HUDEP-2 (cell line): ENCODE measurements around the gene NFS1.
"Not testable (repeated sequence)": the region's sequence is repeated elsewhere in the genome, so short reads cannot be mapped to it uniquely, and the experiment has no call there.

Experiments
- DNase-seq, 76 experiments: peaks; one replicate each; lab custom pipeline; 2025; ENCODE audit not compliant: unreplicated experiment in 76 of 76; lab: John Stamatoyannopoulos, UW

Gene NFS1

DNA sequence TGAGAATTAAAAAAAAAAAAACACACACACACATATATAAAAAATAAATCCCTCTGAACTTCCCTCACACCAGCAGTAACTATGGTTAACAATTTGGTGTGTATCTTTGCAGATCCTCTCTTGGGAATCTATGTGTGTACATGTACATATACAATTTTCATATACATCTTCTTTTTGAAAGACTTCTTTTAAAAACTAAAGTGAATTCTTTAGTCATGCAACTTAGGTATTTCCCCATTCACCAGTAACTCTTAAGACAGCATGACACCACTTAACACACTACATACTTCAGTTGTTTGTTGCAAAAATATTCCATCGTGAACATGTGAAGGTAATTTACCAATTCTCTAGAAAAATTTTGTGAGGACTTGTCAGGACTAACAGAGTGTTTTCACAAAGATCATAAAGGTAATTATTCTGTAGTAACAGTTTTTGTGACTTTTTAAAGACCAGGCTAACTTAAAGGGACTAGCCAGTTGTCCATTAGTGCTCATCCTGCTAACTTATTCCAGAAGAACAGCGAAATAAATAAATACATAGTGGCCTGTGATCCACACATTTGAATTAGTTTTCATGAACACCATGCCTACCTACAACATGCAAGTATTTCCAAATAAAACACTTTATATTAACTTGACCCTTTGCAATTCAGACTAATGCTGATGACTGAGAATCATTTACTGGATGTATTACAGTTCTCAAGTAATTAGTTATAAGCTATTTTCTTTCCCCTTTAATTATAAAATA lies 30.9 kb upstream of the NFS1 start:
- no peak for DNase-seq

DNA sequence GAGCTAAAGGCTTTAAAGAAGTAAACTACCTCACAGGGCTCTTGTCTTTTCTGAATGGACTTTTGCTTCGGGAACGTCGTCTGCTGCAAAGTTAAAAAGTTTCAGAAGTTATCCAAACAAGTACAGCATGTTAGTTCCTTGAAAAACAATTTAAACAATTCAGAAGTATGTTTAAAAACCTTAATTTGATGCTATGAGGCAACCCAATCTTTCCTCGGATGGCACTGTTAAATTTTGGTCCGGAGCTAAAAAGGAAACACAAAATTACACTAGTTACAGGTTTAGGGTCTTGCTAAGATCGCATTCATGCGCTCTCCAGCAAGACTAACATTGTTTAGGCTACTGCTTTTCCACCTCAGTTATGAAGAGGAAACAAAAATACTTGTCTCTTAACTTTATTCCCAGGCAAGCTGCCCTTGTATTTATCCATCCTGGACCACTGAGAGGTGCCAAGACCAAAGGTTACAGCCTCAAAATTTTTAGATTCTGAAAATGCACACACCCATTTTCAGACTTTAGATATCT lies 30.2 kb upstream of the NFS1 start:
- DNase-seq, result no peak

DNA sequence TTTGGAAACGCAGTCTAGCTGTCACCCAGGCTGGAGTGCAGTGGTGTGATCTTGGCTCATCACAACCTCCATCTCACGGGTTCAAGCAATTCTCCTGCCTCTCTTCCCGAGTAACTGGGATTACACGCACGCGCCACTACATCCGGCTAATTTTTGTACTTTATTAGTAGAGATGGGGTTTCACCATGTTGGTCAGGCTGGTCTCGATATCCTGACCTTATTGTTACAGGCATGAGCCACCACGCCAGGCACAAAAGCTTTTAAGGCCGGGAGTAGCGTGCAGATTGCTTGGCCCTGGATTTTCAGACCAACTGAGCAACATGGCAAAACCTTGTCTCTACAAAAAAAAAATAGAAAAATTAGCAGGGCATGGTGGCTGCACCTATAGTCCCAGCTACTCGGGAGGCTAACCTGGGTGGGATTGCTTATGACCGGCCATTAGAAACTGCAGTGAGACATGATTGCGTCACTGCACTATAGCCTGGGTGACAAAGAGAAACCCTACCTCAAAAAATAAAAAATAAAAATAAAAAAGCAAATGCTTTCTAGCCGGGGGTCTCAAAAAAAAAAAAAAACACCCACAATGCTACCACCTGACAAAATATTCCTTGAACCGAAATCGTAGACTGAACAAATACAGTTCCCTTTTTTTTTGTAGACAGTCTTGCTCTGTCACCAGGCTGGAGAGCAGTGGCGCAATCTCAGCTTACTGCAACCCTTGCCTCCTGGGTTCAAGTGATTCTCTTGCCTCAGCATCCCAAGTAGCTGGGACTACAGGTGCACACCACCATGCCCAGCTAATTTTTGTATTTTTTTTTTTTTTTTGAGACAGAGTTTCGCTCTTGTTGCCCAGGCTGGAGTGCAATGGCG lies 27.9 kb upstream of the NFS1 start:
- no peak for DNase-seq

DNA sequence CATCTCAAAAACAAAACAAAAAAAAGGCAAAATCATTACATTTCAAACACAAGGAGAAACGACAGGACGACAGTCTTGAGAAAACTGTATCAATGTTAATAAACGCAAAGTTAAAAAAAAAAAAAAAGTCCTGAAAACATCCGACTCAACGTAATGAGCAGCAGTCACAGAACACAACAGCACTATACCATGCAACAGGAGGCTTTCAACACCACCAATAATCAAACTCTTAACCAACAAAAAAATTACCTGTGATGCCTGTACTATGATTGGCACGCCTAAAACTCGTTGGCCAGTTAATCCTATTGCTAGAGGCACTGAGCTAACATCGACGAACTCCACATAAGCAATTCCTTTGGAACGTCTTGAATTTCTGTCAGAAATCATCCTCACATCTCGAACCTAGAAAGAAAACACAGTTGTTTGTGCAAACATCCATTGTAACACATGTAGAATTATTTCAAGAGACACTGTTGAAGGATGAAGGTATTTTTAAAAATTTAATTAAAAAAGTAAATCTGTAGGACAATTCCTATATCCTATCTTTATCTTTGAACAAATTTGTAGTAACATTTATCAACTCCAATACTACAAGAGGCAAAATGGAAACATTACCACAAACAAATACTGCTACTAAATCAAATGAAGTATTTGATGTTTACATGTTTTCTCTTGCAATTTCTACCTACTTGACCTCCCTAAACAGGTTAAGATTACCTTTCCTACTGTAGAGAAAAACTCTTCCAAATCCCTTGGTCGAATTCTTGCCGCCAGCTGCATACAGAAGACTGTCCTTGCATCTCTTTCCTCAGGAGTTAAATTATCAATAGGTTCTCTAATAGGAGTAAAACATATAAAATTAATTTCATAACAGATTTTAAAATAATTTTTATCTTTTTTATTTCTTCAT lies 25.4 kb upstream of the NFS1 start:
- DNase-seq, result no peak

DNA sequence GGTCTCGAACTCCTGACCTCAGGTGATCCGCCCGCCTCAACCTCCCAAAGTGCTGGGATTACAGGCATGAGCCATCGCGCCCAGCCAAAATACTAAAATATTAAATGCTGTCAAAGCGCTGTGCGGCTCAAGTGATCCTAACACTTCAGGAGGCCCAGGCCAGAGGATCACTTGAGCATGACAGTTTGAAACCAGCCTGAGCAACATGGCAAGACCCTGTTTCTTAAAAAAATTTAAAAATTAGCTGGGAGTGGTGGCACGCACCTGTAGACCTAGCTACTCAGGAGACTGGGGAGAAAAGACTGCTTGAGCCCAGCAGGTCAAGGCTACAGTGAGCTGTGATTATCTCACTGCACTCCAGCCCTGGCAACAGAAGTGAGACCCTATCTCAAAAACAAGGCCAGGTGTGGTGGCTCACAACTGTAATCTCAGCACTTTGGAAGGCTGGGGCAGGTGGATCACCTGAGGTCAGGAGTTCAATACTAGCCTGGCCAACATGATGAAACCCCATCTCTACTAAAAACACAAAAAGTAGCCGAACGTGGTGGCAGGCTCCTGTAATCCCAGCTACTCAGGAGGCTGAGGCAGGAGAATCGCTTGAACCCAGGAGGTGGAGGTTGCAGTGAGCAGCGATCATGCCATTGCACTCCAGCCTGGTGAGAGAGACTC lies 24.6 kb upstream of the NFS1 start:
- DNase-seq, result not testable (repeated sequence)

DNA sequence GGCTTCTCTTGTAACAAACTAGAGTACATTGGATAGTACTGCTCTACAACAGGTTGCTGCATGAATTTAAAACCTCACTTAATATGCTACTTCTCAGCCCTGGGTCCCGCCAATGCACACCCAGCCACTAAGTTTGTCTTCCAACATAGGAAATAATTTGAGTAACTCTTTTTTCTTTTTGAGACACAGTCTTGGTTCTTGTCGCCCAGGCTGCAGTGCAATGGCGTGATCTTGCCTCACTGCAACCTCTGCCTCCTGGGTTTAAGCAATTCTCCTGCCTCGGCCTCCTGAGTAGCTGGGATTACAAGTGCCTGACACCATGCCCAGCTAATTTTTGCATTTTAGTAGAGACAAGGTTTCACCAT lies 24.1 kb upstream of the NFS1 start:
- not testable (repeated sequence) for DNase-seq

DNA sequence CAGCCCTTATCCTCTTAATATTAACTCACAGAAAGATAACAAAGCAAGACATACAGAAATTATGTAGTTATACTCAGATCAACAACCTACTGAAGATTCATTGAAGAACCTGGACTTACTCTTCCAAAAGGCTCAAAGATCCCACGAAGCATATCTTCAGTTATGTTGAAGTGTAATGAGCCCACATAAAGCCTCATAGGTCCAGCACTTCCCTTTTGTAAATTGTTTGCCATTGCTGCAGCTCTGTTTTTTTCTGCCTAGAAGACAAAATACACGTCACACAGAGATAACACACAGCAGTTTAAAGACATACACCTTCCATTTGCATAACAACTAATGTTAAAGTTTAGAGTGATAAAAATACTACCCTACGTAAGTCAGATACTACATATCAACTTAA lies 22.5 kb upstream of the NFS1 start:
- no peak for DNase-seq

DNA sequence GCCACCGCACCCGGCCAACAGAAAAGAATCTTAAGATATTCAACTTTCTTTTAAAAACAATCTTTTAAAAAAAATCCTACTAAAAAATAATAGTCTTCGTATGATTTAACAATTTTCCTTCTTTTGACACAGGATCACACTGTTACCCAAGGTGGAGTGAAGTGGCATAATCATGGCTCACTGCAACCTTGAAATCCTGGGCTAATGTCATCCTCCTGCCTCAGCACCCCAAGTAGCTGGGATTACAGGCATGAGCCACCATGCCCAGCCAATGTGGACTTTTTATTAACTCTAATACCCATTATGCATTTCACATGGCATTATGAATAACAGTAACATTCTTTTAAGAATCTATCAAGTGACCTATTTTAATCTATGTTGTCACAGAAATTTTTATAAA lies 22.1 kb upstream of the NFS1 start:
- DNase-seq, result no peak

DNA sequence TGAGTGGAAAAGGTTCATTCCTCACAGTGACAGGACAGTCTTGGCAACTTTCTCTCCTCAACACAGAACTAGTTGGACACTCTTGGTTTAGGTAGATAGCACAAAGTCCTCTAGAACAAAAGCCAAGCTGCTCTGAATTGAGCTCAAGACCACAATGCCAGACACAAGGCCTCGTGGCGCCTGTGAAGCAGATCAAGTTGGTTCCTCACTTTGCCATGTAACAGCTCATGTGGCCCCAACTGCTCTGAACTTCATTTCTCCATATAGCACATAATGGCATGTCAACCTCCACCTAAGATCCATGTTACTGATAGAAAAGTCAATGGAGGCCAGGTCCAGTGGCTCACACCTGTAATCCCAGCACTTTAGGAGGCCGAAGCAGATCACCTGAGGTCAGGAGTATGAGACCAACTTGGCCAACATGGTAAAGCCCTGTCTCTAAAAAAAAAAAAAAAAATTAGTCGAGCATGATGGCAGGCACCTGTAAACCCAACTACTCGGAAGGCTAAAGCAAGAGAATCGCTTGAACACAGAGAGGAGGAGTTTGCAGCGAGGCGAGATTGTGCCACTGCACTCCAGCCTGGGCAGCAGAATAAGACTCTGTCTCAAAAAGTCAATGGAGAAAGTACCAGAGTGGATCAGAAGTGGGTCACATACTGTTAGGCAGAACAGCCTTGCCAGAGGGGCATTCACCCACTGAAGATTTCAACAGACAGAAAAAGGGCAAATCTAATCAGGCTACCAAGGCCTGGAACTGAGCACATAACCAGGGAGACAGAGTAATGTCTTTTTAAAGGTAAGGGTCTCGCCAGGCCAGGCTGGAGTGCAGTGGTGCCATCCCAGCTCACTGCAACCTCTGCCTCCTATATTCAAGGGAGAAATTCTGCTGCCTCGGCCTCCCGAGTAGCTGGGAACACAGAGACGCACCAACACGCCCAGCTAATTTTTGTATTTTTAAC lies 21.3 kb upstream of the NFS1 start:
- DNase-seq, result no peak

DNA sequence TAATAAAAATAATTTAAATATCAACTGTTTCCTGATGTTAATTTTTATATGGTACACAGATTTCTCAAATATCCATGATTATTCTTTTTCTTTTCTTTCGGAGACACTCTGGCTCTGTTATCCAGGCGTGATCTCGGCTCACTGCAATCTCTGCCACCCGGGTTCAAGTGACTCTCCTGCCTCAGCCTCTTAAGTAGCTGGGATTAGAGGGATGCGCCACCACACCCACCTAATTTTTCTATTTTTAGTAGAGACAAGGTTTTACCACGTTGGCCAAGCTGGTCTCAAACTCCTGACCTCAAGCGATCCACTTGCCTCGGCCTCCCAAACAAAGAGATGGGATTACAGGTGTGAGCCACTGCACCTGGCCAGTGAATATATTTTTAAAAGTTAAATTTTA lies 20.6 kb upstream of the NFS1 start:
- no peak for DNase-seq

DNA sequence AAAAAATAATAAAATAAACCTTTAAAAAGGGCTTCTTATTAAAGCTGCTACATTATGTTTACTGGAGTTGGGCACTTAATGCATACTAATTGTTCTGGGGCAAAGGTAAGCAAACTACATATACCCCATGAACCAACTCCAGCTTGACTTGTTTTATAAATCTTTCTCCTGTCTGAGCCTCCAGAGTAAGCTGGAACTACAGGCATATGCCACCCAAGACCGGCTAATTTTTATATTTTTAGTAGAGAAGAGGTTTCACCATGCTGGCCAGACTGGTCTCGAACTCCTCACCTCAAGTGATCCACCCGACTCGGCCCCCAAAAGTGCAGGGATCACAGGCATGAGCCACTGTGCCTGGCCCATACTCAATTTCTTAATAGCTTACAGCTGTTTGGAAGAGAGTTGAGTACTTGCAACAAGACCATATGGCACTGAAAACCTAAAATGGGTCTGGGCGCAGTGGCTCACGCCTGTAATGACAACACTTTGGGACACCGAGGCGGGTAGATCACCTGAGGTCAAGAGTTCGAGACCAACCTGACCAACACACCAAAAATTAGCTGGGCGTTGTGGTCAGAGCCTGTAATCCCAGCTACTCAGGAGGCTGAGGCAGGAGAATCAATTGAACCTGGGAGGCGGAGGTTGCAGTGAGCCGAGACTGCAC lies 20.0 kb upstream of the NFS1 start:
- no peak for DNase-seq

DNA sequence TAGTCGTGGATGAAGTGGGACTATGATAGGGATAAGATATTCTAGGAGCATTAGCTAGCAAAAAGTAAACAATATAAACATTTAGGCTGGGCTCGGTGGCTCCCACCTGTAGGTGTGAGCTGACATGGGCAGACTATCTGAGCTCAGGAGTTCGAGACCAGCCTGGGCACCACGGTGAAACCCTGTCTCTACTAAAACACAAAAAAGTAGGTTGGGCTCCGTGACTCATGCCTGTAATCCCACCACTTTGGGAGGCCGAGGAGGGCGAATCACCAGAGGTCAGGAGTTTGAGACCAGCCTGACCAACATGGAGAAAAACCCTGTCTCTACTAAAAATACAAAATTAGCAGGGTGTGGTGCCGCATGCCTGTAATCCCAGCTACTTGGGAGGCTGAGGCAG lies 19.2 kb upstream of the NFS1 start:
- not testable (repeated sequence) for DNase-seq

DNA sequence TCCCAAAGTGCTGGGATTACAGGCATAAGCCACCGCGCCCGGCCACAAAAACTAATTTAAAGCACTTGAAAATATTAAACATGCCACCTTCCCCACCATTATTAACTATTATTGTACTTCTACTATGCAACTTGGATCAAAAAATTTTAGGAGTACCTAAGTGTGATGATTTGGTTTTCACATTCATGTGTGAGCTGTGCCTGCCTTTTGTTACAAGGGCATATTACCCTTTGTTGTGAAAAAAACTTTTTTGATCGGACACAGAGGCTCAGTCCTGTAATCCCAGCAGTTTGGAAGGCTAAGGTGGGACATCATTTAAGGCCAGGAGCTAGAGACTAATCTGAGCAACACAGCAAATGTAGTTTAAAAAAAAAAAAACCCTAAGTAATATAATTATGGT lies 17.2 kb upstream of the NFS1 start:
- DNase-seq, result no peak

DNA sequence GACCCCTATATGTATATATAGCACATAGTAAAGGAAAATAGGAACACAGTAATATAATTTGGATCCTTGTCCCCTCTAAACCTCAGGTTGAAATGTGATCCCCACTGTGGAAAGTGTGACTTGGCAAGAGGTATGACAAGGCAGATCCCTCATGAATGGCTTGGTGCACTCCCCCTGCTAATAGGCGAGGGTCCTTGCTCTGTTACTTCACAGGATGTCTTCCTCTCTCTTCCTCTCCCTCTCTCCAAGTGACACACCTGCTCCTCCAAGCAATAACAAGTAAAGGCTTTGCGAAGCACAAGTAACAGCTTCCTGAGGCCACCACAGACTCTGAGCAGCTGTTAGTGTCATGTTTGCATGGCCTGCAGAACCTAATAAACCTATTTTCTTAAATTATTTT lies 16.5 kb upstream of the NFS1 start:
- no peak for DNase-seq

DNA sequence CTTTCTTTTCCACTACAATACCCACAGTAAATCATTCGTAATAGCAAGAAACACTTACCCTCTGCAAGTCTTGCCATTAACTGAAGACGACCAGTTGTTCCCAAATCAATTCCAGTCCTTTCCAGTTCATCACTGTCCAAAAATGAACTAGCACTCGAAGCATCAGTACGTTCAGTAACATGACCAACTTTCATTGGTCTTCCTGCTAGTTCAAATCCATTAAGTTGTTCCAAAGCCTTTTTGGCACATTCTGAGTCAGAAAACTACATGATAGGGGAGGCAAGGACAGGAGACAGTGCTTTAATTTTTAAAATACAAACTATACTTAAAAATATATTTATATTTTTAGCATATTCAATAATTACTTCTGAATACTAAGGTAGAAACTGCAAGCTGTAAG lies 15.0 kb upstream of the NFS1 start:
- no peak for DNase-seq

DNA sequence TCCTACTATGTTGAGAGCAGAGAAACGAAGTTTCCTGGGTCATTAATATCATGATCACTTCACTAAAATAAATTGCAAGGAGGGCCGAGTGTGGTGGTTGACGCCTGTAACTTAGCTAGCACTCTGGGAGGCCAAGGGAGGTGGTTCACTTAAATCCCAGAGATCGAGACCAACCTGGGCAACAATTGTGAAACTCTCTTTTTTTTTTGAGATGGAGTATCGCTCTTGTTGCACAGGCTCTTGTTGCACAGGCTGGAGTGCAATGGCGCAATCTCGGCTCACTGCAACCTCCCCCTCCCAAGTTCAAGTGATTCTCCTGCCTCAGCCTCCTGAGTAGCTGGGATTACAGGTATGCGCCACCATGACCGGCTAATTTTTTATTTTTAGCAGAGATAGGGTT lies 14.0 kb upstream of the NFS1 start:
- DNase-seq, result not testable (repeated sequence)

DNA sequence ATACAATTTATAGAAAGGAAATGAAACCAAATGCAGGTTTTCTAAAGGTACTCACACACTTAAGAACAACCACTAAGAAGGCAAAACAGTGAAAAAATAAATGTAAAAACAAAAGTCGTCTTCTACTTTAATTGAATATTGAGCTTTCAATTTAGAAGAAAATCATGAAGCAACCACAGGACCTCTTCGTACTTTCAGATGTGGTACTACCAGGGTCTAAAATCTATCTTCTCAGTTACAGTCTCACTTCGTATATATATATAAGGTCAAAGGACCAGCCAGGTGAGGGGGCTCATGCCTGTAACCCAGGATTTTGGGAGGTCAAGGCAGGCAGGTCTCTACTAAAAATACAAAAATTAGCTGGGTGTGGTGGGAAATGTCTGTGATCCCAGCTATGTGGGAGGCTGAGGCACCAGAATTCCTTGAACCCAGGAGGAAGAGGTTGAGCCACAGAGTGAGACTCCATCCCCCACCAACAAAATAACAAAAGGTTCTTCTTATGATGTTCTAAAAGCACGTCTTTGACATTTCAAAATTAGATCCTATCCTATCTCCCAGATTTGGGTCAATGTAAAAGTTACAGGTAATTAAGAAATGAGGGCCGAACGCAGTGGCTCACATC lies 12.5 kb upstream of the NFS1 start:
- no peak for DNase-seq

DNA sequence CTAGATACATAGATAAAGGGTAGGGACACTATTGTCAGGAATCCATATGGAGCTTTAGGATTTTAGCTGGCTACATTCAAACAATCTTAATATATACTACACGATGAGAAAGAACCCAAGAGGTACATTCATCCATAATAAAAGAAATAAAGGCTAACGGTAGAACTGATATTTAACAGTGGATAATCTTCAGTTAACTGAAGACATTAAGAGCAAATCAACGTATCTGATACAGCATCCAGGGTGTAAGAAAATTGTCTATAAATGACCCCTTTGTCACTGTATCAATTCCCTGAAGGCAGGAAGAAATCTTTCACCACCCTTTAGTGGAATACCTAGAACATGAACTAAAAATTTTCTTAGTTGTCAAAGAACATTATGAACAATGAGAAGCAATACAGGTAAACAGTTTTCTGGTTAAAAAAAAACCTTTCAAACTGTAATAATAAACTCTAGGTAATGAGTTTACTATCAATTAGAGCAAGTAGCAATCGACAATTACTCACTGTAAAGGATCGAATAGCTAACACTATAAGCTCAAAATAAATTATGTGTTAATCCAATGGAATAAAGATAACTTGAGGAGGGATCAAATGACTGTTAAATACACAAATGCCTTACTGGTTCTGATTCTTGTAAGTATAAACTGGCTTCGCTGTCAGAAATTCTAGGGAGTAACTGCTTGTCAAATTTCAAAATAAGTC lies 11.9 kb upstream of the NFS1 start:
- DNase-seq, result no peak
